GM12878 (cell line): Measurements from ENCODE around the gene TMEM63C. TPM values are rescaled to one million over a fixed set of nuclear protein-coding genes. Genes with fewer than 3 reads are reported as not detected.

Source experiments
- ATAC-seq: fragments of 200-7000 bp; cut with Tn5 transposase; 3 replicates; pipeline ENCODE4 v1.9.1; 2020; ENCODE audit warnings: mild to moderate bottlenecking, moderate library complexity
- BruUV-seq: library from RNA; stranded (reverse); fragments of 400-500 nt; replicated peaks from 2 replicates; lab custom pipeline; 2021; lab: Mats Ljungman, UMichigan
- CTCF ChIA-PET: fragments of 300-600 bp; sonication (Branson Sonifier 250); formaldehyde crosslinking; extraction: SDS; loops from one replicate; lab custom pipeline; 2021; ENCODE audit warnings: inconsistent platforms; lab: Yijun Ruan, JAX
- POLR2A ChIA-PET: fragments of 350-600 bp; formaldehyde crosslinking; extraction: SDS; loops from one replicate; lab custom pipeline; 2021; ENCODE audit warnings: inconsistent platforms; lab: Charles Lee
- RAD21 ChIA-PET: fragments of 300-600 bp; sonication (Branson Sonifier 250); formaldehyde crosslinking; loops from one replicate; lab custom pipeline; 2023; ENCODE audit warnings: antibody characterized with exemption; ENCODE audit not compliant: unreplicated experiment; lab: Charles Lee
- SMC1A ChIA-PET: fragments of 300-600 bp; sonication (Branson Sonifier 250); formaldehyde crosslinking; loops from one replicate; lab custom pipeline; 2023; ENCODE audit not compliant: unreplicated experiment, uncharacterized antibody; lab: Charles Lee
- DNase-seq: peaks from one replicate; pipeline ENCODE4 v3.0.0-alpha.2; 2011; ENCODE audit warnings: low read depth, low spot score
- FAIRE-seq: peaks from 3 replicates; lab custom pipeline; 2011; peaks lifted over from hg19 to GRCh38; lab: Jason Lieb, UNC
- H2AFZ ChIP-seq: 2 replicates; pipeline ENCODE4 v1.6.0; 2011; ENCODE audit warnings: low read depth, low read length, control low read depth; ENCODE audit not compliant: control insufficient read depth
- H3K27ac ChIP-seq: 2 replicates; pipeline ENCODE4 v1.5.1; 2011; ENCODE audit warnings: control low read depth; ENCODE audit not compliant: control insufficient read depth, insufficient read depth
- H3K27me3 ChIP-seq, 2 experiments: replicated peaks in 1 of 2; 2 replicates each; pipeline versions ENCODE4 v1.6.0 to v1.6.1; 2011; ENCODE audit warnings: low read length in 1 of 2; ENCODE audit not compliant: control insufficient read depth in 2 of 2, insufficient read depth in 2 of 2
- H3K36me3 ChIP-seq, 2 experiments: 2 replicates each; pipeline ENCODE4 v1.5.1; 2011; ENCODE audit warnings: low read length in 1 of 2; ENCODE audit not compliant: control insufficient read depth in 2 of 2, insufficient read depth in 2 of 2
- H3K4me1 ChIP-seq: 2 replicates; pipeline ENCODE4 v1.6.1; 2011; ENCODE audit warnings: mild to moderate bottlenecking, low read length, moderate library complexity, mixed read lengths; ENCODE audit not compliant: control insufficient read depth, insufficient read depth
- H3K4me2 ChIP-seq: 2 replicates; pipeline ENCODE4 v1.6.0; 2011; ENCODE audit warnings: control low read depth; ENCODE audit not compliant: control insufficient read depth, insufficient read depth
- H3K4me3 ChIP-seq: fragments of 200-600 bp; sonication (generic); 2 replicates; pipeline ENCODE4 v1.5.1; 2016
- H3K79me2 ChIP-seq: 2 replicates; pipeline ENCODE4 v1.6.0; 2011; ENCODE audit warnings: low read length; ENCODE audit not compliant: control insufficient read depth, insufficient read depth
- H3K9ac ChIP-seq: 2 replicates; pipeline ENCODE4 v1.8.0; 2011; ENCODE audit warnings: low read length, control low read depth, mixed read lengths; ENCODE audit not compliant: control insufficient read depth, insufficient read depth
- H3K9me3 ChIP-seq: replicated peaks from 3 replicates; pipeline ENCODE4 v1.5.1; 2011; ENCODE audit warnings: mild to moderate bottlenecking, low read length; ENCODE audit not compliant: control insufficient read depth, insufficient read depth
- H4K20me1 ChIP-seq: 2 replicates; pipeline ENCODE4 v1.6.0; 2011; ENCODE audit not compliant: control insufficient read depth, insufficient read depth
- BCLAF1 ChIP-seq: fragments of 450-650 bp; IDR thresholded peaks from 2 replicates; pipeline ENCODE4 v1.6.1; 2017; ENCODE audit warnings: antibody characterized with exemption, mild to moderate bottlenecking, moderate library complexity
- EGR1 ChIP-seq, 2 experiments: IDR thresholded peaks; 1 replicate in 1 of 2; 2 replicates in 1 of 2; pipeline ENCODE4 v1.6.1; 2011 to 2012; ENCODE audit warnings: low read depth in 2 of 2, low read length in 2 of 2, borderline replicate concordance in 1 of 2, mild to moderate bottlenecking in 1 of 2, moderate library complexity in 1 of 2
- EZH2 ChIP-seq: IDR thresholded peaks from 2 replicates; pipeline ENCODE4 v1.6.1; 2012; ENCODE audit warnings: low read depth, mild to moderate bottlenecking, control low read depth, inconsistent platforms, low read length, borderline replicate concordance; ENCODE audit not compliant: control insufficient read depth
- FOXM1 ChIP-seq: IDR thresholded peaks from 2 replicates; pipeline ENCODE4 v1.6.1; 2012; ENCODE audit warnings: low read depth, mild to moderate bottlenecking, inconsistent platforms, low read length, moderate library complexity
- HDGF ChIP-seq: fragments of 450-650 bp; IDR thresholded peaks from 2 replicates; pipeline ENCODE4 v1.6.1; 2016; ENCODE audit warnings: antibody characterized with exemption
- IRF4 ChIP-seq: IDR thresholded peaks from 2 replicates; pipeline ENCODE4 v1.6.1; 2011; ENCODE audit warnings: low read depth, low read length
- KAT2A ChIP-seq: conservative IDR thresholded peaks from 2 replicates; pipeline ENCODE4 v1.6.1; 2011; ENCODE audit warnings: low read depth, low read length; ENCODE audit not compliant: control insufficient read depth
- MTA2 ChIP-seq: fragments of 450-650 bp; IDR thresholded peaks from 2 replicates; pipeline ENCODE4 v1.6.1; 2016; ENCODE audit warnings: low read depth, mild to moderate bottlenecking, moderate library complexity
- MYB ChIP-seq: fragments of 150-350 bp; IDR thresholded peaks from 2 replicates; pipeline ENCODE4 v1.6.1; 2014; ENCODE audit warnings: mild to moderate bottlenecking, low read depth, low read length, borderline replicate concordance
- NR2C1 ChIP-seq: fragments of 450-650 bp; IDR thresholded peaks from 2 replicates; pipeline ENCODE4 v1.6.1; 2017; ENCODE audit warnings: antibody characterized with exemption, mild to moderate bottlenecking, moderate library complexity
- USF1 ChIP-seq: IDR thresholded peaks from 2 replicates; pipeline ENCODE4 v1.6.1; 2011; ENCODE audit warnings: borderline replicate concordance, low read depth, mild to moderate bottlenecking, moderate library complexity, mixed read lengths, low read length; ENCODE audit not compliant: insufficient read depth; ENCODE audit errors: extremely low read length
- WGBS: methylation state at CpG from one replicate; pipeline ENCODE4 v1.1.6; 2016; ENCODE audit warnings: low lambda C conversion rate; ENCODE audit not compliant: insufficient replicate concordance, insufficient coverage; ENCODE audit errors: missing lambda C conversion rate; 5-methylcytosine and 5-hydroxymethylcytosine counted together
- in situ Hi-C: fragments of 300-500 bp; cut with MboI; formaldehyde crosslinking; loops from 9 replicates; pipeline ENCODE4 v1.14.3; 2018; ENCODE audit warnings: mixed read lengths
- intact Hi-C: fragments of 100-400 bp; cut with micrococcal nuclease; formaldehyde crosslinking; loops from one replicate; pipeline ENCODE4 v1.14.2; 2022; ENCODE audit not compliant: unreplicated experiment
- polyA plus RNA-seq, 11 experiments: library from polyadenylated mRNA; depleted of rRNA in 4 of 11; unstranded in 6 of 11; stranded (reverse) in 5 of 11; fragments of >200 nt; fragmentation: Nextera tagmentation in 4 of 11; fragmentation: Illumina TruSeq in 1 of 11; extraction: Ambion mirVana in 4 of 11; extraction: Trizol in 1 of 11; gene quantifications; 1 replicate in 1 of 11; 2 replicates in 10 of 11; pipeline versions ENCODE4 v1.2.1 to v1.2.3, GENCODE V29; 2011 to 2016; ENCODE audit warnings: inconsistent platforms in 2 of 11, missing spikeins in 2 of 11, low read depth in 1 of 11
- total RNA-seq, 4 experiments: library from RNA; depleted of rRNA in 3 of 4; stranded (reverse); fragments of >200 nt in 3 of 4; fragmentation: Illumina TruSeq in 1 of 4; extraction: Trizol in 1 of 4; gene quantifications; 2 replicates each; pipeline versions ENCODE4 v1.2.1 to v1.2.3, GENCODE V29; 2013 to 2021

The TMEM63C gene
- total and polyA plus RNA-seq, 10 of the 15 experiments (the other 5 are each of a cell fraction or from before 2014, with no cell fraction given), result 0.06 to 1.3 (median 0.39) TPM; not detected in 4

GRCh38 chr14:77143071-77143470, 38.5 kb upstream of the TMEM63C start (continued):
- TF ChIP-seq KAT2A (no peak), EGR1 (IDR thresholded peaks at IDR 0.05; ENCODE audit: borderline replicate concordance in 1 of 2, low read depth in 2 of 2, low read length in 2 of 2) (no peak), BCLAF1 (no peak)

- no TSS peak for BruUV-seq
- H3K9me3 ChIP-seq, result no peaks in the 10 kb centered on the region
- TF ChIP-seq USF1 (no peak), NR2C1 (no peak), MTA2 (no peak), EZH2 (no peak), MYB (no peak), IRF4 (no peak), FOXM1 (no peak), HDGF (no peak)
- TF ChIP-seq, all 136 proteins: peak for 0
- POLR2A ChIA-PET, result interaction anchor here (0.6 kb wide), 1 partner anchor 37 kb away, joined by 4 read pairs; the partner anchor contains the start of gene TMEM63C
- Histone ChIP-seq H2AFZ (no peak overlapping the region), H3K4me3 (no peak overlapping the region), H3K4me1 (no peaks in the 10 kb centered on the region), H3K79me2 (no peaks in the 10 kb centered on the region), H3K27ac (no peak overlapping the region), H3K27me3 (peaks cover 15% of the 10 kb centered on the region in 2 experiments), H3K9ac (no peak overlapping the region), H3K36me3 (no peaks in the 10 kb centered on the region), H3K4me2 (no peak overlapping the region), H4K20me1 (no peaks in the 10 kb centered on the region)
- intact Hi-C loops (no loop called here), in situ Hi-C loops (no loop called here)
- DNase-seq, result no peak
- 56% methylated on average over 4 of the region's 4 CpGs for WGBS
- FAIRE-seq, result no peak
- SMC1A ChIA-PET, result interaction anchor here (1.0 to 2.0 kb wide), 3 partner anchors 10 to 68 kb away, joined by 3 to 5 read pairs (median 5); no protein-coding TSS in a partner anchor
- RAD21 ChIA-PET, result interaction anchor here (0.5 kb wide), 1 partner anchor 395 kb away, joined by 3 read pairs; no protein-coding TSS in a partner anchor
- CTCF ChIA-PET, result interaction anchor here (1.5 to 2.0 kb wide), 3 partner anchors 74 to 171 kb away, joined by 5 to 9 read pairs (median 7); no protein-coding TSS in a partner anchor
- ATAC-seq, result no peak
Measured at GRCh38 chr14:77144412-77145115, 37.0 kb upstream of the TMEM63C start.
